ENCODE data around the gene SSR3. TPM values are rescaled to one million over a fixed set of nuclear protein-coding genes. Genes with fewer than 3 reads are reported as not detected.

The SSR3 gene
- total and polyA plus RNA-seq, 2 of the 8 experiments (the other 6 are each of a cell fraction or from before 2014, with no cell fraction given), result 92.7 to 208 TPM

- H2BK12ac ChIP-seq (ENCODE audit: low read depth, low read length), result no peak overlapping the region
- H3K36me3 ChIP-seq (ENCODE audit: control insufficient read depth in 2 of 4, insufficient read depth in 4 of 4, low read length in 3 of 4), result no peaks in the 10 kb centered on the region; a peak in 1 of 8 replicates
- no peak overlapping the region for H3K27ac ChIP-seq (ENCODE audit: low read depth, low read length)
- no peak overlapping the region for H3K4ac ChIP-seq (replicated peaks; ENCODE audit: insufficient read length, low read depth, low read length)
- H2AFZ ChIP-seq (ENCODE audit: low read length), result no peak overlapping the region
- H3K4me1 ChIP-seq (replicated peaks in 1 of 4; ENCODE audit: control insufficient read depth in 3 of 4, insufficient read depth in 4 of 4, low read length in 3 of 4), result peaks cover 0 to 3% (median under 1%) of the 10 kb centered on the region in 4 experiments; a peak in 3 of 7 replicates
- no peak overlapping the region for H3K4me3 ChIP-seq (ENCODE audit: extremely low read depth in 1 of 4, insufficient read depth in 2 of 4, low read depth in 3 of 4, low read length in 4 of 4)
- no peak overlapping the region for H3K18ac ChIP-seq (ENCODE audit: extremely low read depth, low read length)
- H2BK120ac ChIP-seq (replicated peaks; ENCODE audit: low read depth, low read length), result no peak overlapping the region
- H3K27me3 ChIP-seq (replicated peaks in 1 of 4; ENCODE audit: control insufficient read depth in 3 of 4, extremely low read depth in 1 of 4, insufficient read depth in 3 of 4, low read length in 3 of 4), result no peaks in the 10 kb centered on the region
- no peak for FAIRE-seq
- no peaks in the 10 kb centered on the region for H4K20me1 ChIP-seq (replicated peaks in 1 of 2; ENCODE audit: control insufficient read depth in 1 of 2, insufficient read depth in 2 of 2, low read length in 2 of 2)
- ChIA-PET POLR2A (ENCODE audit: partially characterized antibody) (interaction anchor here (1.3 to 1.5 kb wide), 2 partner anchors 19 to 24 kb away, joined by 3 to 6 read pairs; partner anchors contain the start of gene SSR3), CTCF (ENCODE audit: partially characterized antibody) (interaction anchor here (0.7 to 2.4 kb wide), 10 partner anchors 13 to 553 kb away, joined by 3 to 7 read pairs (median 3); no protein-coding TSS in a partner anchor)
- H3K79me1 ChIP-seq (ENCODE audit: low read depth, low read length), result no peaks in the 10 kb centered on the region; the same call in 1 of the 2 replicates
- no peaks in the 10 kb centered on the region for H3K9me3 ChIP-seq (ENCODE audit: insufficient read depth in 2 of 2, low read depth in 1 of 2, low read length in 1 of 2)
- H2BK20ac ChIP-seq (ENCODE audit: low read length), result no peak overlapping the region
- no peak overlapping the region for H3K56ac ChIP-seq (replicated peaks; ENCODE audit: insufficient read length, low read depth, low read length)
- H3K23me2 ChIP-seq (ENCODE audit: low read depth, low read length), result no peaks in the 10 kb centered on the region
- no peak overlapping the region for H4K91ac ChIP-seq (replicated peaks; ENCODE audit: insufficient read length, low read length)
- H3K4me2 ChIP-seq (ENCODE audit: insufficient read depth in 1 of 2, low read depth in 2 of 2, low read length in 2 of 2), result no peak overlapping the region
- no peak overlapping the region for H3K9ac ChIP-seq (replicated peaks in 1 of 4; ENCODE audit: extremely low read depth in 1 of 4, low read depth in 3 of 4, low read length in 3 of 4)
- H2AK5ac ChIP-seq (ENCODE audit: low read depth, low read length), result no peak overlapping the region
- no peak overlapping the region for H2BK5ac ChIP-seq (ENCODE audit: low read depth, low read length)
- no peak overlapping the region for H4K5ac ChIP-seq (ENCODE audit: insufficient read length, low read depth, low read length)
- H3K23ac ChIP-seq (ENCODE audit: insufficient read length), result no peak overlapping the region
- H4K8ac ChIP-seq (ENCODE audit: extremely low read depth, insufficient read depth, low read length), result no peak overlapping the region
- DNase-seq (ENCODE audit: low read depth in 1 of 2, low spot score in 2 of 2), result no peak
- WGBS, 2 experiments (ENCODE audit: extremely low coverage in 1 of 2, insufficient coverage in 1 of 2, insufficient read length in 1 of 2, insufficient replicate concordance in 2 of 2, low coverage in 1 of 2, low lambda C conversion rate in 2 of 2, missing lambda C conversion rate in 1 of 2), result 89% methylated on average over 5 of the region's 5 CpGs; no CpG with 5 or more reads in 1 of the 2 experiments
- H2BK15ac ChIP-seq (ENCODE audit: low read length), result no peak overlapping the region
- no peak overlapping the region for H3K14ac ChIP-seq (ENCODE audit: insufficient read length)
- H3K79me2 ChIP-seq (ENCODE audit: control insufficient read depth in 1 of 2, insufficient read depth in 2 of 2, low read length in 2 of 2), result no peaks in the 10 kb centered on the region
- TF ChIP-seq RXRA (IDR thresholded peaks at IDR 0.05; ENCODE audit: insufficient read depth, low read depth, low read length), result no peak
- TF ChIP-seq CREB1 (IDR thresholded peaks at IDR 0.05), result no peak
- no peak for TF ChIP-seq TEAD4 (IDR thresholded peaks at IDR 0.05; ENCODE audit: low read depth, low read length)
- no peak for TF ChIP-seq KDM4A (IDR thresholded peaks at IDR 0.05; ENCODE audit: low read depth, low read length, severe bottlenecking)
Measured at GRCh38 chr3:156530980-156531379, 23.9 kb downstream of the SSR3 start.
